Mesendoderm (in vitro differentiated cells): Measurements from ENCODE around the gene QKI.

Experiments used
- DNase-seq: peaks from one replicate; pipeline ENCODE4 v3.0.0; 2013
- H2AK5ac ChIP-seq: 2 replicates; pipeline ENCODE4 v1.6.1; 2013; ENCODE audit warnings: low read length, inconsistent platforms
- H2BK120ac ChIP-seq: 2 replicates; pipeline ENCODE4 v1.6.1; 2013; ENCODE audit warnings: low read depth, mild to moderate bottlenecking, low read length, moderate library complexity, mixed read lengths
- H2BK15ac ChIP-seq: replicated peaks from 2 replicates; pipeline ENCODE4 v1.6.1; 2013; ENCODE audit warnings: low read depth, mild to moderate bottlenecking, moderate library complexity
- H2BK5ac ChIP-seq: 2 replicates; pipeline ENCODE4 v1.6.1; 2013; ENCODE audit warnings: low read length, inconsistent platforms
- H3K18ac ChIP-seq: 2 replicates; pipeline ENCODE4 v1.6.1; 2013; ENCODE audit warnings: mild to moderate bottlenecking, low read length, mixed read lengths
- H3K23ac ChIP-seq: one replicate; pipeline ENCODE4 v1.6.1; 2013; ENCODE audit warnings: low read length
- H3K27ac ChIP-seq: 2 replicates; pipeline ENCODE4 v1.5.1; 2013; ENCODE audit warnings: low read depth, mild to moderate bottlenecking, inconsistent platforms, low read length, moderate library complexity
- H3K27me3 ChIP-seq: 2 replicates; pipeline ENCODE4 v1.6.1; 2013; ENCODE audit warnings: low read length, control low read depth, mild to moderate bottlenecking, inconsistent platforms; ENCODE audit not compliant: insufficient read depth, poor library complexity
- H3K36me3 ChIP-seq: 2 replicates; pipeline ENCODE4 v1.6.1; 2013; ENCODE audit warnings: low read length, inconsistent platforms; ENCODE audit not compliant: control insufficient read depth, insufficient read depth
- H3K4ac ChIP-seq: one replicate; pipeline ENCODE4 v1.6.1; 2013; ENCODE audit warnings: low read depth, mild to moderate bottlenecking, low read length, moderate library complexity
- H3K4me1 ChIP-seq: 2 replicates; pipeline ENCODE4 v1.6.1; 2013; ENCODE audit warnings: low read depth, low read length, inconsistent platforms; ENCODE audit not compliant: control insufficient read depth
- H3K4me2 ChIP-seq: 2 replicates; pipeline ENCODE4 v1.6.1; 2013; ENCODE audit warnings: low read length
- H3K4me3 ChIP-seq: 2 replicates; pipeline ENCODE4 v1.5.1; 2013; ENCODE audit warnings: mild to moderate bottlenecking, low read length
- H3K56ac ChIP-seq: one replicate; pipeline ENCODE4 v1.6.1; 2013; ENCODE audit warnings: low read length
- H3K79me1 ChIP-seq: 2 replicates; pipeline ENCODE4 v1.6.1; 2013; ENCODE audit warnings: low read length, inconsistent platforms
- H3K79me2 ChIP-seq: 2 replicates; pipeline ENCODE4 v1.6.1; 2013; ENCODE audit warnings: mild to moderate bottlenecking, low read length; ENCODE audit not compliant: control insufficient read depth, insufficient read depth
- H3K9ac ChIP-seq: 2 replicates; pipeline ENCODE4 v1.6.1; 2013; ENCODE audit warnings: low read length, inconsistent platforms
- H4K5ac ChIP-seq: one replicate; pipeline ENCODE4 v1.6.1; 2013; ENCODE audit warnings: low read length
- H4K8ac ChIP-seq: one replicate; pipeline ENCODE4 v1.6.1; 2013; ENCODE audit warnings: low read depth, mild to moderate bottlenecking, control low read depth, low read length, moderate library complexity
- WGBS: extraction: QIAGEN DNeasy Blood & Tissue Kit; methylation state at CpG from one replicate; pipeline ENCODE4 v1.1.7; 2013; ENCODE audit warnings: low lambda C conversion rate, missing lambda C conversion rate; ENCODE audit not compliant: insufficient coverage; ENCODE audit errors: extremely low coverage; 5-methylcytosine and 5-hydroxymethylcytosine counted together

QKI gene

DNA sequence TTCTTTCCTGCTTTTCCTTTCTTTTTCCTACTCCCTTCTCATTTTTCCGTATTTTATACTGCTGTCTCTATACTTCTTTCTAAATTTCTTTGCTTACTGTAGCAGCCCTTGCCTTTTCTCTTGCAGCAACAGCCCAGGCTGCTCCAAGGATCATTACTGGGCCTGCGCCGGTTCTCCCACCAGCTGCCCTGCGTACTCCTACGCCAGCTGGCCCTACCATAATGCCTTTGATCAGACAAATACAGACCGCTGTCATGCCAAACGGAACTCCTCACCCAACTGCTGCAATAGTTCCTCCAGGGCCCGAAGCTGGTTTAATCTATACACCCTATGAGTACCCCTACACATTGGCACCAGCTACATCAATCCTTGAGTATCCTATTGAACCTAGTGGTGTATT lies 148.8 kb downstream of the QKI start:
- Histone ChIP-seq H3K27ac (no peak overlapping the region), H3K4me1 (no peaks in the 10 kb centered on the region), H3K79me2 (no peaks in the 10 kb centered on the region), H3K4me2 (no peak overlapping the region), H3K27me3 (no peaks in the 10 kb centered on the region), H3K23ac (no peak overlapping the region), H2BK5ac (no peak overlapping the region), H4K8ac (no peak overlapping the region), H3K56ac (no peak overlapping the region), H3K36me3 (no peaks in the 10 kb centered on the region), H2BK120ac (no peak overlapping the region), H3K18ac (no peak overlapping the region), H3K79me1 (peaks cover 2% of the 10 kb centered on the region), H3K9ac (no peak overlapping the region), H4K5ac (no peak overlapping the region), H3K4ac (no peak overlapping the region), H2AK5ac (no peak overlapping the region), H3K4me3 (no peak overlapping the region), H2BK15ac (no peak overlapping the region)
- DNase-seq: no peak
- 100% methylated on average over 1 of the region's 8 CpGs for WGBS

- no peak overlapping the region for H2BK5ac ChIP-seq
- H3K23ac ChIP-seq: no peak overlapping the region
- H2BK120ac ChIP-seq: no peak overlapping the region
- H2BK15ac ChIP-seq: no peak overlapping the region
- H3K79me1 ChIP-seq: peaks cover 2% of the 10 kb centered on the region
- H3K4me1 ChIP-seq: no peaks in the 10 kb centered on the region
- H4K5ac ChIP-seq: no peak overlapping the region
- H3K56ac ChIP-seq: no peak overlapping the region
- H3K9ac ChIP-seq: no peak overlapping the region
- no peak overlapping the region for H3K27ac ChIP-seq
- no peak overlapping the region for H3K4me2 ChIP-seq
- no peak overlapping the region for H4K8ac ChIP-seq
- H3K18ac ChIP-seq: no peak overlapping the region
- no peak overlapping the region for H2AK5ac ChIP-seq
- no peaks in the 10 kb centered on the region for H3K36me3 ChIP-seq
- no peaks in the 10 kb centered on the region for H3K79me2 ChIP-seq
- WGBS: no CpG with 5 or more reads among the region's 3 CpGs
- no peaks in the 10 kb centered on the region for H3K27me3 ChIP-seq
- H3K4ac ChIP-seq: no peak overlapping the region
- H3K4me3 ChIP-seq: no peak overlapping the region
- DNase-seq: no peak
Measured at GRCh38 chr6:163564534-163564933, 150.0 kb downstream of the QKI start.

DNA sequence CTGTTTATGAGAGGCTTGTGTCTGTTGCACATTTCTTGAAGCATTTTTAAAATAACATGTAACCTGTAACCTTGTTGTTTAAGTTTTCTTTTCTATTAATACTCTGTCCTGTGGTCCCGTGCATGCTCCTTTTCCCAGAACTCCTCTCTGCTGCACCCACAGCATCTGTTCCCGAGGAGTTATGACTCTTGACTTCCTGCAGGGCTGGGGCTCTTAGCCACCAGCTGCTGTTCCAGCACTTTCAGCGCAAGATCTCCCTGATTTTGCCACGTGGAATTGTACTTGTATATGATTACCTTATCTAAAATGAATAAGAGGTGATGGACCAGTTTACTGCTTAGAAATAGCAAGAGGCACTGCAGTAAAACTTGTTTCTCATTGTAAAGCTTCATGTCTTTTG lies 150.6 kb downstream of the QKI start:
- H2BK15ac ChIP-seq: no peak overlapping the region
- H2AK5ac ChIP-seq: no peak overlapping the region
- no peak overlapping the region for H3K18ac ChIP-seq
- H4K5ac ChIP-seq: no peak overlapping the region
- H3K27ac ChIP-seq: no peak overlapping the region
- H3K4ac ChIP-seq: no peak overlapping the region
- no peak overlapping the region for H2BK120ac ChIP-seq
- no peak overlapping the region for H3K9ac ChIP-seq
- no peak overlapping the region for H2BK5ac ChIP-seq
- no peak overlapping the region for H4K8ac ChIP-seq
- H3K79me1 ChIP-seq: peaks cover 2% of the 10 kb centered on the region
- H3K27me3 ChIP-seq: no peaks in the 10 kb centered on the region
- no peak overlapping the region for H3K56ac ChIP-seq
- DNase-seq: no peak
- no peak overlapping the region for H3K4me3 ChIP-seq
- WGBS: no CpG with 5 or more reads among the region's 4 CpGs
- H3K23ac ChIP-seq: no peak overlapping the region
- no peak overlapping the region for H3K4me2 ChIP-seq
- H3K79me2 ChIP-seq: no peaks in the 10 kb centered on the region
- no peaks in the 10 kb centered on the region for H3K4me1 ChIP-seq
- no peaks in the 10 kb centered on the region for H3K36me3 ChIP-seq

DNA sequence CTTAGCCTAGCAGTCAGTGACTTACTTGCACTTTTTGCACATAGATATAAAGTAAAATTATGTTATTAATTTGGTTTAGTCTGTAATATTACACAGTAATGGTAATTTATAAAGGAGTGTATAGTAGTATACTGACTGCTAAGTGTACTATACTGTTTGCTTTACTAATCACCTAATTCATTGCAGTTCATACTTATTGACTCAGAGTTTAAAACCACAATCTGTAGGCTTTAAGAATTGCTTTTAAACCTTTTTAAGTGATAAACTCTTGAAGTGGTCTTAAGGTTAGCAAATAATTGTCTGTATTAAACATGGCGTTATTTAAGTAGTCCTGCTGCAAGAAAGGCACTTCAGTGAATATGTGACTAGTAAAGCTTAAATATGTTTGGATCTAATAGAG lies 151.5 kb downstream of the QKI start:
- Histone ChIP-seq H3K36me3 (peaks cover 1% of the 10 kb centered on the region), H4K8ac (no peak overlapping the region), H3K4ac (no peak overlapping the region), H3K18ac (no peak overlapping the region), H2BK15ac (no peak overlapping the region), H3K27ac (no peak overlapping the region), H3K79me1 (no peaks in the 10 kb centered on the region), H3K4me2 (no peak overlapping the region), H2BK5ac (no peak overlapping the region), H3K56ac (no peak overlapping the region), H3K4me1 (no peaks in the 10 kb centered on the region), H3K79me2 (no peaks in the 10 kb centered on the region), H3K23ac (no peak overlapping the region), H4K5ac (no peak overlapping the region), H3K27me3 (no peaks in the 10 kb centered on the region), H2BK120ac (no peak overlapping the region), H3K4me3 (no peak overlapping the region), H2AK5ac (no peak overlapping the region), H3K9ac (no peak overlapping the region)
- no peak for DNase-seq
- WGBS: no CpG with 5 or more reads among the region's 1 CpG

GRCh38 chr6:163568275-163568674 lies 153.8 kb downstream of the QKI start:
- Histone ChIP-seq H3K36me3 (peaks cover 1% of the 10 kb centered on the region), H3K4me3 (no peak overlapping the region), H3K23ac (no peak overlapping the region), H2BK5ac (no peak overlapping the region), H3K4me2 (no peak overlapping the region), H2BK120ac (no peak overlapping the region), H2AK5ac (no peak overlapping the region), H3K4ac (no peak overlapping the region), H3K18ac (no peak overlapping the region), H4K8ac (no peak overlapping the region), H3K56ac (no peak overlapping the region), H3K4me1 (no peaks in the 10 kb centered on the region), H3K9ac (no peak overlapping the region), H3K27ac (no peak overlapping the region), H3K27me3 (no peaks in the 10 kb centered on the region), H4K5ac (no peak overlapping the region), H3K79me1 (no peaks in the 10 kb centered on the region), H3K79me2 (no peaks in the 10 kb centered on the region), H2BK15ac (no peak overlapping the region)
- no peak for DNase-seq
- WGBS: no CpG with 5 or more reads among the region's 4 CpGs

DNA sequence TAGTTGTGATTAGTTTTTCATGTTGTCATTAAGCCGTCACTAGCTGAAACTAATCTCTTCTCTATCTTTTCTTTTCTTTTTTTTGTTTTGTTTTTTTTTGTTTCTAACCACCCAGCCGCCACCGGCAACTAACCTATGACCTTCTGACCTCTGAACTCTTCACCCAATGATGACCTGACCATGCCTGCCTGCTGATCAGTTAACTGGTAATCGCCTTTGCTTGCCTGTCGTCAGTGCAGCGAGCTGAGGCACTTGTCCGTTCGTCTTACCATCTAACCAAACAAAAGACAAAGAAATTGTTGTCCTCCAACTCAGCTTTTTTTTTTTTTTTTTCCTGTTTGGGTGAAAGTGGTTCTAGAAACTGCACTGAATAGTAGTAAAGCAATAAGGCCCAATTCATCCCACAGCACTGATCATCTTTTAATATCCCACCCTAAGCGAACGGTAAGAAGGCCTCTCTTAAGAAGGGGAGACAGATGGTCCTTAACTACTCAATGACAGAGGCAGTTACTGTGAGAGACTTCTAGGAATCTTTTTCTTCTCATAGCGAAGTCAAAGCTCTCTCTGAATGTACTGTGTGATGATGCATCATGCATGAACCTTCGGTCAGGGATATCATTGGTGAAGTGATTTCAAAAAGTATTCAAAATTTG lies 156.2 kb downstream of the QKI start:
- H3K56ac ChIP-seq: no peak overlapping the region
- no peak overlapping the region for H2BK15ac ChIP-seq
- H3K36me3 ChIP-seq: peaks cover 1% of the 10 kb centered on the region
- no peak overlapping the region for H2AK5ac ChIP-seq
- H3K4me3 ChIP-seq: no peak overlapping the region
- DNase-seq: no peak
- H3K27ac ChIP-seq: no peak overlapping the region
- H4K5ac ChIP-seq: no peak overlapping the region
- H3K23ac ChIP-seq: no peak overlapping the region
- no peaks in the 10 kb centered on the region for H3K79me2 ChIP-seq
- H2BK5ac ChIP-seq: no peak overlapping the region
- H2BK120ac ChIP-seq: no peak overlapping the region
- no peaks in the 10 kb centered on the region for H3K4me1 ChIP-seq
- H3K4ac ChIP-seq: no peak overlapping the region
- H3K79me1 ChIP-seq: no peaks in the 10 kb centered on the region
- no peak overlapping the region for H3K18ac ChIP-seq
- H3K27me3 ChIP-seq: no peaks in the 10 kb centered on the region
- H3K4me2 ChIP-seq: no peak overlapping the region
- H4K8ac ChIP-seq: no peak overlapping the region
- WGBS: no CpG with 5 or more reads among the region's 12 CpGs
- H3K9ac ChIP-seq: no peak overlapping the region
